ENCODE measurements around the gene CPAMD8.

The CPAMD8 gene

DNA sequence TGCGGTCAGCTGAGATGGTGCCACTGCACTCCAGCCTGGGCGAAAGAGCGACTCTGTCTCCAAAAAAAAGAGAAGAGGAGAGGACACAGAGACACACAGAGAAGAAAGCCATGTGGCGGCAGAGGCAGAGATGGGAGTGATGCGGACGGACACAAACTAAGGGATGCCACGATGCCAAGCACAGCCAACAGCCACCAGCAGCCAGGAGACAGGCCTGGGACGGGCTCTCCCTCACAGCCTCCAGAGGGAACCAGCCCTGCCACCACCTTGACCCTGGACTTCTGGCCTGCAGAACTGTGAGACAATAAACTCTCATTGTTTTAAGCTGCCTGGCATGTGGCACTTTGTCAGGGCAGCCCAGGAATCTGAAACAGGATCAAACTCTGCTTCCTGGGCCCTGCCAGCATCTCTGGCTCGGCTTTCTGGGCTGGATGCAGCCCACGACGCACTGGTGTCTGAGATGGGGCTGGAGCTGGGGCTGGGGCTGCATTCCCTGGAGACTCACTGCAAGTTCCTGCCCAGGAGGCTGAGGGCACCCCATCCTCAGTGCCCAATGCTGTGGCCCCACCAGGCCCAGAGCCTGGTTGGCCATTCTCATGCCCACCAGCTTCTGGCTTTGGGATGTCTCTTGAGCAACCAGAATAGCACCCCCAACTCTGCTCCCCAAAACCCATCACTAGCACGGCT lies 134.8 kb downstream of the CPAMD8 start:
- no peak overlapping the region for H3K4me3 ChIP-seq (replicated peaks; ENCODE audit: low read depth, low read length)
- TF ChIP-seq, protein P1, sequence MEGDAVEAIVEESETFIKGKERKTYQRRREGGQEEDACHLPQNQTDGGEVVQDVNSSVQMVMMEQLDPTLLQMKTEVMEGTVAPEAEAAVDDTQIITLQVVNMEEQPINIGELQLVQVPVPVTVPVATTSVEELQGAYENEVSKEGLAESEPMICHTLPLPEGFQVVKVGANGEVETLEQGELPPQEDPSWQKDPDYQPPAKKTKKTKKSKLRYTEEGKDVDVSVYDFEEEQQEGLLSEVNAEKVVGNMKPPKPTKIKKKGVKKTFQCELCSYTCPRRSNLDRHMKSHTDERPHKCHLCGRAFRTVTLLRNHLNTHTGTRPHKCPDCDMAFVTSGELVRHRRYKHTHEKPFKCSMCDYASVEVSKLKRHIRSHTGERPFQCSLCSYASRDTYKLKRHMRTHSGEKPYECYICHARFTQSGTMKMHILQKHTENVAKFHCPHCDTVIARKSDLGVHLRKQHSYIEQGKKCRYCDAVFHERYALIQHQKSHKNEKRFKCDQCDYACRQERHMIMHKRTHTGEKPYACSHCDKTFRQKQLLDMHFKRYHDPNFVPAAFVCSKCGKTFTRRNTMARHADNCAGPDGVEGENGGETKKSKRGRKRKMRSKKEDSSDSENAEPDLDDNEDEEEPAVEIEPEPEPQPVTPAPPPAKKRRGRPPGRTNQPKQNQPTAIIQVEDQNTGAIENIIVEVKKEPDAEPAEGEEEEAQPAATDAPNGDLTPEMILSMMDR (IDR thresholded peaks at IDR 0.05; ENCODE audit: low read depth, low read length, missing control alignments) = no peak
- no peak for DNase-seq (ENCODE audit: extremely low read depth, low read depth)

GRCh38 chr19:16890461-16891184 lies 136.0 kb downstream of the CPAMD8 start:
- H3K4me3 ChIP-seq (replicated peaks; ENCODE audit: low read depth, low read length) = no peak overlapping the region
- TF ChIP-seq, protein P1 (IDR thresholded peaks at IDR 0.05; ENCODE audit: low read depth, low read length, missing control alignments) = no peak
- DNase-seq (ENCODE audit: extremely low read depth, low read depth) = no peak

DNA sequence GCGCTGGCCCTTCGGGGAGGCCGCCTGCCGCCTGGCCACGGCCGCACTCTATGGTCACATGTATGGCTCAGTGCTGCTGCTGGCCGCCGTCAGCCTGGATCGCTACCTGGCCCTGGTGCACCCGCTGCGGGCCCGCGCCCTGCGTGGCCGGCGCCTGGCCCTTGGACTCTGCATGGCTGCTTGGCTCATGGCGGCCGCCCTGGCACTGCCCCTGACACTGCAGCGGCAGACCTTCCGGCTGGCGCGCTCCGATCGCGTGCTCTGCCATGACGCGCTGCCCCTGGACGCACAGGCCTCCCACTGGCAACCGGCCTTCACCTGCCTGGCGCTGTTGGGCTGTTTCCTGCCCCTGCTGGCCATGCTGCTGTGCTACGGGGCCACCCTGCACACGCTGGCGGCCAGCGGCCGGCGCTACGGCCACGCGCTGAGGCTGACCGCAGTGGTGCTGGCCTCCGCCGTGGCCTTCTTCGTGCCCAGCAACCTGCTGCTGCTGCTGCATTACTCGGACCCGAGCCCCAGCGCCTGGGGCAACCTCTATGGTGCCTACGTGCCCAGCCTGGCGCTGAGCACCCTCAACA lies 136.6 kb downstream of the CPAMD8 start:
- DNase-seq (ENCODE audit: extremely low read depth, low read depth) = no peak
- no peak overlapping the region for H3K4me3 ChIP-seq (replicated peaks; ENCODE audit: low read depth, low read length)
- TF ChIP-seq, protein P1 (IDR thresholded peaks at IDR 0.05; ENCODE audit: low read depth, low read length, missing control alignments) = no peak

GRCh38 chr19:16889366-16889882 lies 137.2 kb downstream of the CPAMD8 start:
- no peak overlapping the region for H3K4me3 ChIP-seq (replicated peaks; ENCODE audit: low read depth, low read length)
- no peak for DNase-seq (ENCODE audit: extremely low read depth, low read depth)

DNA sequence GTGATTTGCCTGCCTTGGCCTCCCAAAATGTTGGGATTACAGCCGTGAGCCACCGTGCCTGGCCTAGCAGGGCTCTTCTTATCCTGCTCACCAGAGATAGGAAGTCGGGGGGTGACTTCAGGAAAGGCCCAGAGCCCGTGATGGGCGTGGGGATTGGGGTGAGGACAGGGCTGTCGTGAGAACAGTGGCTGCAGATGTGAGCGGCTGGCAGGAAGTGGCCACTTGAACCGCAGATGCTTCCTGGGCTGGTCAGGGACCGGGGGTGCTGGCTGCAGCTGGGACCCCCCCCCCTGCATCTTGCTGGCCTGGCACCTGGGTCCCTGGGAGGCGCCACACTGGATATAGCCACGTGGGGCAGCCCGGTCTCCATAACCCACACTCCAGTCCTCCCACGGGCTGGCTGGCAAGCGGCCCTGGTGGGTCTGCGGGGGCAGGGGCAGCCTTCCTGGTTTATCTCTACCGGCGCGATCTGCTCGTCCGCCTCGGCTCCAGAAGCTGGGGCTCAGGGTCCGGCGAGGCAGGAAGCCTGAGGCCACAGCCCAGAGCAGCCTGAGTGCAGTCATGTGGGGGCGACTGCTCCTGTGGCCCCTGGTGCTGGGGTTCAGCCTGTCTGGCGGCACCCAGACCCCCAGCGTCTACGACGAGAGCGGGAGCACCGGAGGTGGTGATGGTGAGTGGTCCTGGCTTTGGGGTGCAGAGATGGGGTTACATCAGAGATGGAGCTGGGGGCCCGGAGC lies 137.8 kb downstream of the CPAMD8 start, which contains the start of gene F2RL3:
Gene F2RL3, plus strand, starts transcription at position 371 of the 737 bp plus-strand sequence. Its CDS starts 191 bp downstream, at position 562.
- no peak within 1 kb of the TSS for H3K4me3 ChIP-seq (replicated peaks; ENCODE audit: low read depth, low read length)
- TF ChIP-seq, protein P1 (IDR thresholded peaks at IDR 0.05; ENCODE audit: low read depth, low read length, missing control alignments) = no peak
- no peak for DNase-seq (ENCODE audit: extremely low read depth, low read depth)

More at GRCh38 chr19:16889366-16889882, 137.2 kb downstream of the CPAMD8 start:
- TF ChIP-seq, protein P1 (IDR thresholded peaks at IDR 0.05; ENCODE audit: low read depth, low read length, missing control alignments) = no peak
